Transverse colon (tissue), 4 donors: ENCODE data around the gene THADA. TPM values are rescaled to one million over a fixed set of nuclear protein-coding genes. Genes with fewer than 3 reads are reported as not detected.

Experiments
- DNase-seq: peaks from one replicate; pipeline ENCODE4 v3.0.0-alpha.2; 2019
- H3K27ac ChIP-seq, 4 donors: fragments of 200-600 bp; sonication (generic); 2 replicates each; pipeline ENCODE4 v1.5.1; 2016 to 2018; ENCODE audit warnings: inconsistent platforms in 4 of 4
- H3K27me3 ChIP-seq: fragments of 200-600 bp; sonication (generic); 2 replicates; pipeline ENCODE4 v1.5.1; 2017; ENCODE audit warnings: inconsistent platforms
- H3K36me3 ChIP-seq, 4 donors: fragments of 200-600 bp; sonication (generic); 2 replicates each; pipeline ENCODE4 v1.5.1; 2017 to 2019; ENCODE audit warnings: inconsistent platforms in 4 of 4
- H3K4me1 ChIP-seq, 4 donors: fragments of 200-600 bp; sonication (generic); 2 replicates each; pipeline ENCODE4 v1.5.1; 2017 to 2020; ENCODE audit warnings: inconsistent platforms in 4 of 4
- H3K4me3 ChIP-seq, 4 donors: fragments of 200-600 bp; sonication (generic); 1 replicate in 1 of 4; 2 replicates in 3 of 4; pipeline versions ENCODE4 v1.5.1 to v1.6.1; 2017 to 2019; ENCODE audit warnings: inconsistent platforms in 4 of 4
- H3K9me3 ChIP-seq, 2 donors: fragments of 200-600 bp; sonication (generic); 2 replicates each; pipeline ENCODE4 v1.5.1; 2017 to 2019; ENCODE audit warnings: inconsistent platforms in 2 of 2
- EP300 ChIP-seq: sonication (generic); formaldehyde crosslinking; IDR thresholded peaks from one replicate; pipeline ENCODE4 v1.6.1; 2017; ENCODE audit warnings: antibody characterized with exemption, low read depth
- POLR2A ChIP-seq: fragments of 450-650 bp; IDR thresholded peaks from one replicate; pipeline ENCODE4 v1.6.1; 2016; ENCODE audit warnings: antibody characterized with exemption, mild to moderate bottlenecking, moderate library complexity
- POLR2AphosphoS5 ChIP-seq, 3 donors: sonication (generic); formaldehyde crosslinking; IDR thresholded peaks; one replicate each; pipeline ENCODE4 v1.6.1; 2016; ENCODE audit warnings: antibody characterized with exemption in 3 of 3
- WGBS, 2 donors: methylation state at CpG; one replicate each; pipeline ENCODE4 v1.1.5; 2018; ENCODE audit warnings: low coverage in 1 of 2; 5-methylcytosine and 5-hydroxymethylcytosine counted together
- in situ Hi-C, 4 donors: fragments of 200-750 bp; cut with MboI; loops; one replicate each; pipeline versions ENCODE4 v1.15.0 to v1.15.1; 2017; ENCODE audit warnings: low sequenced_read_pairs in 3 of 4, low pct_ligation_motif_present in 1 of 4, low pct_unique_long_range_greater_than_20kb in 1 of 4
- intact Hi-C: fragments of 100-400 bp; cut with DNase I; formaldehyde crosslinking; loops from one replicate; pipeline ENCODE4 v1.15.1; 2023; ENCODE audit warnings: low total_unique reads
- total RNA-seq, 4 donors: library from RNA; depleted of rRNA; stranded (reverse); fragments of >200 nt; gene quantifications; one replicate each; pipeline ENCODE4 v1.1.0, GENCODE V29; 2016
- TF ChIP-seq, protein P1 (sequence below), 5 experiments: fragments of 200-600 bp in 3 of 5; fragments of 450-650 bp in 2 of 5; sonication (generic) in 3 of 5; IDR thresholded peaks; 1 replicate in 2 of 5; 2 replicates in 3 of 5; pipeline ENCODE4 v1.5.1; 2016 to 2017; ENCODE audit warnings: antibody characterized with exemption in 5 of 5, inconsistent platforms in 3 of 5, mild to moderate bottlenecking in 2 of 5, moderate library complexity in 1 of 5

The THADA gene
- total RNA-seq, 4 donors from 2014 or later = 21.7 to 78.6 (median 28.1) TPM

DNA sequence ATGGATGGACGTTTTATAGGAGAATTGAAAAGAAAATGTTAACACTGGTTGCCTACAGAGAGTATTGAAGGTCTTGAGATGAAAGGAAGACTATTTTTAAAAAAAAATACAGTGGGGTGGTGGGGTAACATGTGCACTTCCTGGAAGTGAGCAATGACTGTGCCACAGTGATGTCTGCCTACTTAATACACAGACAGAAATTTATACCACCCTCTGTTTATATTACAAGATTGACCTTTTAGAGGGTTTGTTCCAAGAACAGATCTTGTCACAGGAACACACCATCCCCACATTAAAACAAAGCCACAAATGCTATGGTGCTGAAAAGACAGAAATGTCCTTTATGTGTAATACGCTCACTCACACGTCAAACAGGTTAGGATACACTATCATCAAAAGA, 87.6 kb downstream of the THADA start:
- Histone ChIP-seq H3K27me3 (no peaks in the 10 kb centered on the region), H3K36me3 (peaks cover 0 to 6% (median 0%) of the 10 kb centered on the region in 4 donors), H3K4me3 (no peak overlapping the region), H3K9me3 (no peaks in the 10 kb centered on the region), H3K27ac (no peak overlapping the region), H3K4me1 (peaks cover 0 to 4% (median 1%) of the 10 kb centered on the region in 4 donors)
- intact Hi-C loops = no loop called here
- in situ Hi-C loops = no loop called here
- WGBS, 2 donors = 71 to 85% methylated on average over 1 to 3 of the region's 3 CpGs
- TF ChIP-seq, protein P1, sequence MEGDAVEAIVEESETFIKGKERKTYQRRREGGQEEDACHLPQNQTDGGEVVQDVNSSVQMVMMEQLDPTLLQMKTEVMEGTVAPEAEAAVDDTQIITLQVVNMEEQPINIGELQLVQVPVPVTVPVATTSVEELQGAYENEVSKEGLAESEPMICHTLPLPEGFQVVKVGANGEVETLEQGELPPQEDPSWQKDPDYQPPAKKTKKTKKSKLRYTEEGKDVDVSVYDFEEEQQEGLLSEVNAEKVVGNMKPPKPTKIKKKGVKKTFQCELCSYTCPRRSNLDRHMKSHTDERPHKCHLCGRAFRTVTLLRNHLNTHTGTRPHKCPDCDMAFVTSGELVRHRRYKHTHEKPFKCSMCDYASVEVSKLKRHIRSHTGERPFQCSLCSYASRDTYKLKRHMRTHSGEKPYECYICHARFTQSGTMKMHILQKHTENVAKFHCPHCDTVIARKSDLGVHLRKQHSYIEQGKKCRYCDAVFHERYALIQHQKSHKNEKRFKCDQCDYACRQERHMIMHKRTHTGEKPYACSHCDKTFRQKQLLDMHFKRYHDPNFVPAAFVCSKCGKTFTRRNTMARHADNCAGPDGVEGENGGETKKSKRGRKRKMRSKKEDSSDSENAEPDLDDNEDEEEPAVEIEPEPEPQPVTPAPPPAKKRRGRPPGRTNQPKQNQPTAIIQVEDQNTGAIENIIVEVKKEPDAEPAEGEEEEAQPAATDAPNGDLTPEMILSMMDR (IDR thresholded peaks at IDR 0.05) = no peak
- no peak for DNase-seq

DNA sequence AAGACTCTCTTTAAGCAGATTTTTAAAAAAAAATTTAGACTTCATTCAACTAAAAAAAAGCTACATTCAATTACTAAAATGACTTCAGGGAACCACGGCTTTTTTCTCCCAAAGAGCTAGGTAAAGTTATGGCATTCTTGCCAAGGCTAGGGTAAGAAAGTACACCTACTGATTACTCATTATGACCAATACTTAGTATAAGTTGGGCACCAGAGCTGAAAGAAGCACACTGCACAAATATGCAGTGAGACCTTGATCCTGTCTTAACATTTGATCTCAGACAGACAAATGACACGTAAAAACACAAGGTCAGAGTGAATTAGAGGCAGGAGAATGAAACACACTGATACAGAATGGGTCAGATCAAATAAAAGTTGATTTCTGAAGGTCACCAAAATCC, 88.7 kb downstream of the THADA start:
- in situ Hi-C loops = no loop called here

DNA sequence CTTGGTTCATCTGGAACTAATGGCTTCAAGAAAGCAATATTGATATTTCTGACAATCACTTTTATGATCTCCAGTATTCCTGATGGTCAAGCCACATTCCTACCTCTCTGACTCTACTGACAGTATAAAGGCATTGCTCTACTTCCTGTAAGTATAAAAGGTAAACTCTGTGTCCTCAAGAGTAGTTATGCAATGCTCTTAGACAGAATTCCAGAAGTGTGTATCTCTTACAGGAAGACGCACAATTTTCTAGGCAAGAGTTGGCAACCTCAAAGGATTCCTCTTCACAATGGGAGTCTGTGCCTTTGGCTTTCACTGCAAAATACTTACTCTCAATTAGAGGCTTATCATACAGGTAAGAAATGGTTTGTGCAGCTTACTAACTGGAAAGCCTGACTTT, 100.1 kb downstream of the THADA start:
- Histone ChIP-seq H3K36me3 (peaks cover 0 to 7% (median 0%) of the 10 kb centered on the region in 4 donors), H3K9me3 (no peaks in the 10 kb centered on the region), H3K27ac (no peak overlapping the region), H3K4me3 (no peak overlapping the region), H3K27me3 (no peaks in the 10 kb centered on the region), H3K4me1 (no peaks in the 10 kb centered on the region)
- TF ChIP-seq POLR2A (no peak), EP300 (peak; percentile 84), POLR2AphosphoS5 (IDR thresholded peaks at IDR 0.05) (peak in 1 of 3 donors; percentile 56)
- TF ChIP-seq, protein P1 (IDR thresholded peaks at IDR 0.05) = no peak
- in situ Hi-C loops (loop anchor here in 2 of 4 donors (25.0 kb wide), 3 partner anchors 383 to 658 kb away; no protein-coding TSS in a partner anchor), intact Hi-C loops (no loop called here)
- 74 to 83% methylated on average over 1 of the region's 1 CpG for WGBS, 2 donors
- DNase-seq = no peak

More for the DNA sequence above, 88.7 kb downstream of the THADA start:
- peaks cover 0 to 6% (median 0%) of the 10 kb centered on the region in 4 donors for H3K36me3 ChIP-seq
- no peak overlapping the region for H3K4me3 ChIP-seq
- no peak for DNase-seq
- no peak overlapping the region for H3K27ac ChIP-seq
- TF ChIP-seq POLR2AphosphoS5 (IDR thresholded peaks at IDR 0.05) = no peak
- TF ChIP-seq EP300 = no peak
- TF ChIP-seq POLR2A = no peak
- TF ChIP-seq, protein P1 (IDR thresholded peaks at IDR 0.05) = no peak
- H3K27me3 ChIP-seq = no peaks in the 10 kb centered on the region
- H3K4me1 ChIP-seq = no peaks in the 10 kb centered on the region
- WGBS, 2 donors = 92 to 96% methylated on average over 2 of the region's 2 CpGs
- H3K9me3 ChIP-seq = no peaks in the 10 kb centered on the region
- intact Hi-C loops = no loop called here

DNA sequence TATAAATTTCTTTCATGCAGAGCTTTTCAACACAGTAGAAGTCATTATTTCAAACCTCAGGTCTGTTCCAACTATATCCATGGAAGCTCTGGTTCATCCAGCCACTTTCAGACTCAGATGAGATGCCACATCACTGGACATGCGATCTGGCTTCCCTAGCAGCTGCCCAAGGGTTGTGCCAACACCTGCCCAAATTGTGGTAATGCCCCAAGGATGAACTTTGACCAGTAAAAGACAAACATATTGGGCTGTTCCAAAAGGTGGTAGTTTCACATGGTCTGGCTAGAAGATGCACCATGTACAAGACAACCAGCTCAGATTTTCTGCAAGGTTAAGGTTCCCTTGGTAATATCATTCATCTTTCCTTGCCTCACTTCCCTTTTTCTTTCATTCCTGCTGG, 101.9 kb downstream of the THADA start:
- Histone ChIP-seq H3K27ac (no peak overlapping the region), H3K4me3 (no peak overlapping the region), H3K9me3 (no peaks in the 10 kb centered on the region), H3K27me3 (no peaks in the 10 kb centered on the region), H3K36me3 (peaks cover 0 to 7% (median 0%) of the 10 kb centered on the region in 4 donors), H3K4me1 (no peaks in the 10 kb centered on the region)
- DNase-seq = no peak
- TF ChIP-seq EP300 (no peak), POLR2A (no peak), POLR2AphosphoS5 (IDR thresholded peaks at IDR 0.05) (no peak)
- TF ChIP-seq, protein P1 (IDR thresholded peaks at IDR 0.05) = no peak
- 85% methylated on average over 1 of the region's 1 CpG; no CpG with 5 or more reads in 1 of the 2 donors for WGBS, 2 donors
- in situ Hi-C loops = loop anchor here in 2 of 4 donors (25.0 kb wide), 3 partner anchors 382 to 657 kb away; no protein-coding TSS in a partner anchor
- intact Hi-C loops = no loop called here
